BE2C (cell line): ENCODE data around the gene PAEP.

ENCODE experiments used
- DNase-seq: peaks from one replicate; pipeline ENCODE4 v3.0.0-alpha.2; 2020
- H3K27me3 ChIP-seq: fragments of 250-450 bp; sonication (Bioruptor Pico); 2 replicates; pipeline ENCODE4 v1.5.1; 2020; ENCODE audit warnings: mild to moderate bottlenecking
- H3K36me3 ChIP-seq: fragments of 250-450 bp; sonication (Bioruptor Pico); 2 replicates; pipeline ENCODE4 v1.5.1; 2020; ENCODE audit warnings: mild to moderate bottlenecking
- H3K4me1 ChIP-seq: fragments of 250-450 bp; sonication (Bioruptor Pico); 2 replicates; pipeline ENCODE4 v1.5.1; 2020
- H3K4me3 ChIP-seq: 2 replicates; pipeline ENCODE4 v1.5.1; 2011; ENCODE audit warnings: low read depth, low read length
- H3K9me3 ChIP-seq: fragments of 250-450 bp; sonication (Bioruptor Pico); 2 replicates; pipeline ENCODE4 v1.5.1; 2020
- CTCF ChIP-seq: IDR thresholded peaks from 2 replicates; pipeline ENCODE4 v1.5.1; 2012; ENCODE audit warnings: mild to moderate bottlenecking, low read depth, low read length

Gene PAEP

DNA sequence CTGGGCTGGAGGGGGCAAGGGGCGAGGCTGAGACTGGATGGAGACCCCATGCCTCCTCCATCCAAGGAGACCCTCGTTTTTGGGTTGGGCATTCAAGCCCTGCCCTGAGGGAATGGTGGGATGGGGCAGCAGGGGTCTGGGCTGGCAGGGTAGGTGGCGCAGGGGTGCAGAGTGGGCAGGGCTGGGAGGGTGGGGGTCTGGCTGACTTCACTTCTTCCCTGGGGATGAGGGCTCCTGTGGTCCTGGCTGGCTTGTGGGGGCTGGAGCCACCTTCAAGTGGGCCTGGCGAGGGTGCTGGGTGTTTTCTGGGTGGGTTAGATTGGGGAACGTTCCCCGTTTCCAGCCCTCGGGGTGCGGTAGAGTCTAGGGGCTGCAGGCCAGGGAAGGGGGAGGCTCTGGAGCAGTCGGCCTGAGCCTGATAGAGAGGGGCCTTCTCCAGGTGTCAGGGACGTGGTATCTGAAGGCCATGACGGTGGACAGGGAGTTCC is 39.9 kb upstream of the PAEP start:
- no peaks in the 10 kb centered on the region for H3K27me3 ChIP-seq
- H3K9me3 ChIP-seq = no peaks in the 10 kb centered on the region
- no peaks in the 10 kb centered on the region for H3K36me3 ChIP-seq
- H3K4me3 ChIP-seq = no peak overlapping the region
- DNase-seq = no peak
- TF ChIP-seq CTCF = no peak
- no peaks in the 10 kb centered on the region; the same call in 1 of the 2 replicates for H3K4me1 ChIP-seq

DNA sequence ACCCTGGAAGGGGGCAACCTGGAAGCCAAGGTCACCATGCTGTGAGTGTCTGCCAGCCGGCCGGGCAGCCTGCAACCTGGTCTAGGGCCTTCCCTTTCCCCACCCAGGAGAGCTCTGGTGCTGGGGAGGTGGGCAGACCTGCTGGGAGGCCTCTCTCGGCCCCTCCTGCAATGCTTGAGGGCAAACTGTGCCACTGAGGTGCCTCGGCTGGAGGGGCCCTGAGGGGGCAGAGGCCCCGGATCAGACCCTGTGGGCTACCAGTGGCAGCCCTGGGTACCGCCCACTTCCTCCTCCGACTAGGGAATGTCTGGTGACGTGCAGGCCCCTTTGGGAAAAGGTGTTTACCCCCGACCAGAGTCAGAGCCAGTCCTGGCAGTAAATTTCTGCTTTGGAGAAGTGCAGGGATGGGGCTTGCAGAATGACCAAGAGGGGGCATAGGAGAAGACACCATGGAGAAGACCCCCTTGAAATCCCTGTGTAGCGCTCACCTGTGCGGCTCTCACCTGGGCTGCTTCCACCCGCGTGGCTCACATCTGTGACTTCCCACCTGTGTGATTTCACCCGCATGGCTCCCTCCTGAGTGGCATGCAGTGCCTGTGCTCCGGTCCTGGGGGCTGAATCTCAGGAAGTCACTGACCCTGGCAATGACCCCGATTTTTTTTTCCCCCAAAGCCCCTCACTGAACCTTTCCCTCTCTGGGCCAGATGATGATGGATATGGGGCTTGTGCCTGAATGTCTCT is 39.2 kb upstream of the PAEP start:
- TF ChIP-seq CTCF = 0 out of 2 replicates have a peak, but pooled peaks have one; percentile 6
- no peaks in the 10 kb centered on the region for H3K9me3 ChIP-seq
- H3K4me1 ChIP-seq = no peaks in the 10 kb centered on the region; the same call in 1 of the 2 replicates
- no peaks in the 10 kb centered on the region for H3K27me3 ChIP-seq
- no peaks in the 10 kb centered on the region for H3K36me3 ChIP-seq
- no peak overlapping the region for H3K4me3 ChIP-seq
- no peak for DNase-seq

DNA sequence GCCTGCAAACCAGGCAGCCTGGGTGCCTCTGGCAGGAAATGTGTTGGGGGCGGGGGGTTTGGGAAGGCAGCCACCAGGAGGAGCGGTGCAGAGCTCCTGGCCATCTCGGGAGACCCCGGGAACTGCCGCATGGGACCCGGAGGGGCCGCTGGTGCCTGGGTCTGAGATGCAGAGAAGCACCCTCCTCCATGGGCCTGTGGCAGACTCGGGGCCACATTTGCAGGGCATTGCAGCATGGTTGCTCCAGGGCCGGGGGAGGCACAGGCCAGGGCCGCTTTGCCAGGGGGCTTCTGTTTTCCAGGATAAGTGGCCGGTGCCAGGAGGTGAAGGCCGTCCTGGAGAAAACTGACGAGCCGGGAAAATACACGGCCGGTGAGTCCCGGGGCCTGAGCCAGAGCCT is 38.6 kb upstream of the PAEP start:
- H3K4me1 ChIP-seq = no peaks in the 10 kb centered on the region; the same call in 1 of the 2 replicates
- no peaks in the 10 kb centered on the region for H3K27me3 ChIP-seq
- H3K36me3 ChIP-seq = no peaks in the 10 kb centered on the region
- no peak for TF ChIP-seq CTCF
- H3K4me3 ChIP-seq = no peak overlapping the region
- DNase-seq = no peak
- no peaks in the 10 kb centered on the region for H3K9me3 ChIP-seq

GRCh38 chr9:135523521-135524129 is 37.9 kb upstream of the PAEP start:
- no peaks in the 10 kb centered on the region for H3K9me3 ChIP-seq
- no peak for DNase-seq
- no peaks in the 10 kb centered on the region for H3K27me3 ChIP-seq
- H3K4me1 ChIP-seq = no peaks in the 10 kb centered on the region; the same call in 1 of the 2 replicates
- H3K36me3 ChIP-seq = no peaks in the 10 kb centered on the region
- no peak; the same call in 1 of the 2 replicates for TF ChIP-seq CTCF
- H3K4me3 ChIP-seq = no peak overlapping the region

- Histone ChIP-seq H3K36me3 (no peaks in the 10 kb centered on the region), H3K4me3 (no peak overlapping the region), H3K27me3 (no peaks in the 10 kb centered on the region), H3K9me3 (no peaks in the 10 kb centered on the region), H3K4me1 (no peaks in the 10 kb centered on the region; the same call in 1 of the 2 replicates)
- no peak for DNase-seq
- no peak for TF ChIP-seq CTCF
These were observed 37.3 kb upstream of the PAEP start for GRCh38 chr9:135524130-135524861.
